GM18511 (cell line): ENCODE data around the gene CALCOCO1.

Experiments
- ATAC-seq: cut with Tn5 transposase; IDR thresholded peaks from one replicate; pipeline ENCODE4 v1.9.1; 2021; ENCODE audit warnings: mild to moderate bottlenecking, moderate library complexity; ENCODE audit not compliant: unreplicated experiment

CALCOCO1 gene

GRCh38 chr12:53670308-53670707 lies 56.9 kb downstream of the CALCOCO1 start:
- ATAC-seq: no peak

GRCh38 chr12:53667080-53667479 lies 60.2 kb downstream of the CALCOCO1 start:
- no peak for ATAC-seq

DNA sequence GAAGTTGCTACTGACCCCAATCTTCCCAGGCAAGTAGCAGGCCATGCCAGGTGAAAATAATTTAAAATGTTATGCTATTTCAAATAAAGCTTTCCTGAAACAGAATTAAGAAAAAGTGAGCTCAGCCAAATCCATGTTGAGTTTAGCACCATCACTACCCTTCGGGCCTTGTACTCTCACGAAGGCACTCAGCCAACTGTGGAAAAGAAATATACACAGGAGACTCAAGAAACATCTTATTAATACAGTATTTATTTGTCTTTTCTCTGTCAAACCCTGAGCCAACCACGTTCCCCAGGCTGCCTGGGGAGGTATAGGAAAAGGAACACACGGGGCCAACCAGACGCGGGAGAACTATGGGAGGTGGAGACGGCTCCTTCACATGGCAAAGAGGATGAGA lies 62.3 kb downstream of the CALCOCO1 start:
- ATAC-seq: no peak

GRCh38 chr12:53664191-53664590 lies 63.1 kb downstream of the CALCOCO1 start:
- ATAC-seq: no peak

DNA sequence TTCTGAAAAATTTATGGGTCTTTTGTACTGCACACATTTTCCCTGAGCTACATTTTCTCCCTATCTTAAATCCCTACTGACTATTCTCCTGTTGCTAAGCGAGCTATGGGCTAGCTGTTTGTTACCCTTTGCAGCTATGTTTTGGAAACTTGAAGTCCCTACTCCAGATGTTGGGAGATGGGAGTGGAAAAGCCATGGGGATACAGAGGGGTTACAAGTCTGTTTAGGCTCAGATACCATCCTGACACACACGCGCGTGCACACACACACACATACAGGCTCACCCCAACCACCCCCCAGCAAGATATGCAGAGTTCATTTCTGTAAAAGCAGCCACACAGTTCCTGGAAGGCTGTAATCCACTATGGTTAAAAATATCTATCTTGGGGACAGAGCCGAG lies 67.2 kb downstream of the CALCOCO1 start:
- ATAC-seq: no peak

GRCh38 chr12:53659571-53659981 lies 67.7 kb downstream of the CALCOCO1 start:
- no peak for ATAC-seq

- no peak for ATAC-seq
These were observed 68.2 kb downstream of the CALCOCO1 start for GRCh38 chr12:53659011-53659551.
